GM19455 (cell line): ENCODE measurements around the gene MEX3D.

Experiments
- ATAC-seq: cut with Tn5 transposase; IDR thresholded peaks from one replicate; pipeline ENCODE4 v1.9.1; 2021; ENCODE audit not compliant: unreplicated experiment

The MEX3D gene

GRCh38 chr19:1568320-1569019 is at the start of gene MEX3D:
Gene MEX3D, minus strand, starts transcription at chr19:1568325. Its CDS starts 267 bp downstream, at chr19:1568058.
- no peak for ATAC-seq

DNA sequence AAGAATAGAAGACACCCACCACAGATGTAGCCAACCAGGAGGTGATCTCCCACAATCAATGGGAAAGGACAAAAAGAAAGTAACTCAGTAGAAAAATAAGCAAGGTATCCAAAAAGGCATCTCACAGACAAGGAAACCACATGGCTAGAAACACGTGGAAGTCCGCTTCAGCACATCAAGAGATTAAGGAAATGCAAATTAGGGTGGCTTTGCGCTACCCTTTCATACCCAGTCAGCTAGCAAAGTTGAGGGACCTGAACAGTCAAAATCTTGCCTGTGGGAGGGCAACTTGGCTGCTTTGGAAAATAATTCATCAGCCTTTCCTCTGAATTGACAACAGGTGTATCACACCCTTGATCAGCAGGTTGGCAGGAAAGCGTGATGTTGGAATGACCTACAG is 48.8 kb upstream of the MEX3D start:
- no peak for ATAC-seq

DNA sequence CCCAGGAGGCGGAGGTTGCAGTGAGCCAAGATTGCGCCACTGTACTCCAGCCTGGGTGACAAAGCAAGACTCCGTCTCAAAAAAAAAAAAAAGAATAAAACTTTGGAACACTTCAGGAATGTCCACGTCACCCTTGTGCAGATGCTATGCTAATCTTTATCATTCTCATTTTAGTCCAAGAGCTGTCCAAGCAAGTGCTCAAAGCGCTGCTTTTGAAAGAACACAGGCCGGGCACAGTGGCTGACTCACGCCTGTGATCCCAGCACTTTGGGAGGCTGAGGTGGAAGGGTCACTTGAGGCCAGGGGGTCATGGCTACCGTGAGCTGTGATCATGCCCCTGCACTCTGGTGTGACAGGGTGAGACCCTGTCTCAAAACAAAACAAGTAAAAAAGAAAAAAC is 48.3 kb upstream of the MEX3D start:
- no peak for ATAC-seq

- no peak for ATAC-seq
Measured at GRCh38 chr19:1615156-1615765, 47.1 kb upstream of the MEX3D start.

DNA sequence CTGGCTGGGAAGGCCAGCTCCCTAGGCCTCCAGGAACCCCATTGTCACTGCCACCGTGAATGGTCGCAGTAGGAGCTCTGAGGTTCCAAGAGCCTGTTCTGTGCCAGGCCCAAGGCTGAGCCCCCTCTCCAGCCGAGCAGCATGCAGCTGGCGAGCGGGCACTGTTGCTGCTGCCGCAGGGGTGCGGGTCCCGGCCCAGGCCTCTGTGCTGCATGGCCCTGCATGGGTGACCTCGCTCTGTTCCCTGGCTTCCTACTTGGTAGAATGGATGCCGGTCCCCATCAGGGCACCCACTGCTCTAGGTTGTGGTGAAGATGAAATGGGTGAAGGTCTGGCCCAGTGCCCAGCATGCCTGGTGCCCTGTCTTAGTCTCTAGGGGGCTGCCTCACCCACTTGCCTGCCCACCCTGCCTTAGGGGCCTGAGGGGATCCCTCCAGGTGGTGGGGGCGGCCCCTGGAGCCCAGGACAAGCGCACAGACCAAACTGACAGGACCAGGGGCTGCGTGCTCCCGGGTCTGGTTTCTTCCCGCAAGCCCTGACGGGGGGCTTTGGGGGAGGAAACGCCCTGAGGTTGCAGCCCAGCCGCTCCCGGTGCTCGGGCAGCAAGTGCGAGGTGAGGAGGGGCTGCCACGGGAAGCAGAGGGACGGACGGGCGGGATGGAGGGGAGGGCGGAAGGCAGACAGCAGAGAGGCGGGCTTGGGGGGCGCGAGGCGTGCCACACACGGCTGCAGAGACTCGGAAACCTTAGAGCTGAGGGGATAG is 45.9 kb upstream of the MEX3D start:
- no peak for ATAC-seq

DNA sequence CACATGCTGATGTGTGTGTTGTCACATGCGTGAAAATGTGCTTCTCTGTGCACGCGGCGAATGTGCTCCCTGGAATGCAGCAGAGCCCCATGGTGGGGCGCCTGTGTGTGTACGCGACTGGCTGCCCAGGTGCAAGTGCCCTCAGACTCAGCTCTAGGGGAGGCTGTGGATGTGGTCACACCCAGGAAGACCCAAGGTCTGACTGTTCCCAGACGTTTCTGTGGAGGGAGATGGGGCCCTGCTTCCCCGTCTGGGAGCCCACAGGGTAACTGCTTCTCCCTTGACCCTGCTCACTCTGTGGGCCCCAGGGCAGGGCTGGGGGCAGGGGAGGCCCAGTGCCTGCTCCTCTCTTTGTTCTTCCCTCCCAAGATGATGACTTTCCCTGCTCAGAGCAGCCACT is 45.0 kb upstream of the MEX3D start:
- no peak for ATAC-seq

- no peak for ATAC-seq
Measured at GRCh38 chr19:1612114-1613086, 44.3 kb upstream of the MEX3D start.

DNA sequence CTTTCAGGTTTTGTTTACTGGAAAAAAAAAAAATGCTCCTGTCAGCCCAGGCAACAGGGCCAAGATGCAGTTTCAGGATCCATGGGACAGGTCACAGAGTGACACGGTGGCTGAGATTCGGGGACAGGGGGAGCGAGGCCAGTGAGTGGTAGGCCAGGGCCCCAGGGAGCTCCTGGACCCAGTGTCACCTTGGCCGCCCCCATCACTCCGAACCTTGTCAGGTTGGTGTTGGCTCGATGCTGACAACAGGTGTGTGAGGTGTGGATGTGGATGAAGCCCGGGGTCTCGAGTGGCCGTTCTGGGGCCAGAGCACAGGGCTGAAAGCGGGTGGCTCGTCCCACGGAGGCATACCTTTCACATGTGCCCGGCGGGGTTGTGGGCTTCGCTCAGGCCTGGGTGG is 43.2 kb upstream of the MEX3D start:
- no peak for ATAC-seq

GRCh38 chr19:1610579-1610978 is 42.5 kb upstream of the MEX3D start:
- ATAC-seq, result no peak

DNA sequence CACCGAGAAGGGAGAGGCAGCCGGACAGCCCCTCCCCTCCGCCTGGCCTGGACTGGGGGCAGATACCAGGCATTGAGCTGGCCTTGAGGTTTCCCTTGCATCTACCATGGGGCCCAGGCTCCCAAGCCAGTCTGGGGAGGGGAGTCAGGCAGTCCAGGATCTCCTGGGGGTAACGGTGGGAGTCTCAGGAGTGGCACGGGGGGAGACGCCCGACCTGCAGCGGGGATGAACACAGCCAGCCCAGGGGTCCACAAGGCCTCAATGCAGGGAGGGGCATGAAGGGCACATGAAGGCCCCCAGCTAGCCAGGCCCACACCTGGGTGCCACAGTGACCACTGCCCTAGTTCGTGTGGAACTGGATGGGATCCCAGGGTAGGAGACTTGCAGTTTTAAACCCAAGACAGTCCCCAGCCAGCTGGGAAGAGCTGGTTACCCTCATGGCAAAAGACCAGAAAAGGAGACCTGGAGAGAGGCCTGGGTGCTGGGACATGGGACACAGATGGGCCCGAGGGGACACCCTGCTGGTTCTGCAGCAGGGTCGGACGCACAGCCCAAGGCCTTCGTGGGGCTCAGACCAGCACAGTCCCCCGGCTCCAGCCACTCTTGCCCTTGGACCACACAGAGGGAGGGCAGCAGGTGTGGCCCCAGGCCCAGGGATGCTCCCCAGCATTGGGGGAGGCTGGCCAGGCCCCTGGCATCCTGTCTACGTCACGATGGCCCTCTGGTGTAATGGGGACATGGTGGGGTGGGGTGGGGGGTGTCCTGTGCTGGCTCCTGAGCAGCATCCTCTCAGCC is 41.8 kb upstream of the MEX3D start:
- no peak for ATAC-seq

DNA sequence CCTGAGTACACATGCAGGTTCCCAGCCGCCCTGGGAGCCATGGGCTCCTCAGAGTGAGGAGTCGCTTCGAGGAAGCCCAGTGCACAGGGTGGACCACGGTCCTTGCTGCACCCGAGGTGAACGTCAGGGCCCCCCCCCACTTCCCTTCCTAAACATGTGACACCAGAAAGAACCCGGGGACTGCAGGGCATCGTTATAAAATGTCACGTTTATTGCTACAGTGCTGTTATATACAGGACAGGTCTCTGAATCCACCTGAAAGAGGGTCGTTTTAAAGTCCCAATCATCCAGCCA is 40.9 kb upstream of the MEX3D start:
- no peak for ATAC-seq

DNA sequence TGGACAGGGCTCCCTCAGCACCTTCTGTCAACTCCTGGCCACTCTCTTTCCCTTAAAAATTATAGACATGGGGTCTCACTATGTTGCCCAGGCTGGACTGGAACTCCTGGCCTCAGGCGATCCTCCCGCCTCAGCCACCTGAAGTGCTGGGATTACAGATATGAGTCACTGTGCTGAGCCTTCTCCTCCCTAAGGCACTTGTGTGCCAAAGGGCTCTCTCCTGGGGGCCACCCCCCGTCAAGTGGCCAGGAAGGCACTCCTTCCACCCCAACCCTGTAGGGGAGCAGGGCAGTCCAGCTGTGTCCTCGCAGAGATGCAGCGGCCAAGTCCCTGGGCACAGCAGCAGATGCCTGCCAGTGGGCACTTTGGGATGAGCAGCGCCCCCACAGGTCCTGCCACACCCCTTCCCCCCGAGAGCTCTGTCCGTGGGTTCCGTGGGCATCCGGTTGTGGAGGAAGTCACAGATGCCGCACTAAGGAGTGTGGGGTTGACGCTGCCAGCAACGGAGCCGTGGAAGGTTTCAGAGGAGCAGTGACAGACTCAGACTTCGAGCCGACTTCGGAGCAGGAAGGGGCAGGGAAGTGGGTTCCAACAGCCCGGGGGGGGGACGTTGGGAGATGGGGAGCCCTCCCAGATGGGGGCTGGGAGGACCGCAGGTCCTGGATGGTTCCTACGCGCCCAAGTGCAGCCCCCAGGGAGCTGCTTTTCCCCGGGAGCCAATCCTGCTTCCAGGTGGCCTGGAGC is 40.4 kb upstream of the MEX3D start:
- ATAC-seq, result no peak

GRCh38 chr19:1606138-1606651 is 38.1 kb upstream of the MEX3D start:
- no peak for ATAC-seq

- ATAC-seq, result peak; percentile 69
Measured at GRCh38 chr19:1605236-1606137, 37.4 kb upstream of the MEX3D start, which contains the start of gene UQCR11. Gene UQCR11, minus strand, starts transcription at chr19:1605462. Its CDS starts 53 bp downstream, at chr19:1605409.

GRCh38 chr19:1602091-1602707 is 34.1 kb upstream of the MEX3D start:
- no peak for ATAC-seq

DNA sequence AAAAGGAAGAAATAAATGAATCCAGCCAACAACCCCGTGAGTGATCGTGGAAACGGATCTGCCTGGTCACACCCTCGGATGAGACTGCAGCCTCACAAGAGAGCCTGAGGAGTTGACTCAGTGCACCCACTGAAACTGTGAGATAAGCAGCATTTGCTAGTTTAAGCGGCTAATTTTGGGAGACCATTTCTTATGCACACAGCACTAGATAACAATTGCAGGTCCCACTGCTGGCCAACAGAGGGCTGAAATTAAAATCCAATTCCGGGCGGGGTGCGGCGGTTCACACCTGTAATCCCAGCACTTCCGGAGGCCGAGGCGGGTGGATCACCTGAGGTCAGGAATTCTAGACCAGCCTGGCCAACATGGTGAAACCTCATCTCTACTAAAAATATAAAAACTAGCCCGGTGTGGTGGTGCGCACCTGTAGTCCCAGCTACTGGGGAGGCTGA is 33.5 kb upstream of the MEX3D start:
- no peak for ATAC-seq

DNA sequence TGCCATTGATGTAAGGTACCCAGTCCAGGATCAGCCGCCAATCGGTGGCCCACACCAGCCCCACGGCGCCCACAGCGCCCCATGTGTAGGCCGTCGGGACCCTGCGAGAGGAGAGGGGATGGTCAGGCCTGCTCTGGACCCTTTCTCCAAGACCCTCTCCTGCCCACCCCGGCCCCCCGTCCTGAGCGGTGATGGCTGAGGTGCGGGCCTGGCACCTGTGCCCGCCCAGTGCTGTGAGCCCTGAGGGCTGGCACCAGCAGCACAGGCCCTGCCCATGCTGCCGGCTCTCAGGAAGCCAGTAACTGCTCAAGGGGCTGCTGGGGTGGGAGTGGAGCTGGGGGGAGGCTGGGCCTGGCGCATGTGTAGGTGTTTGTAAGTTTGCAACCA is 31.3 kb upstream of the MEX3D start:
- ATAC-seq, result no peak
